D341Med (cell line): ENCODE measurements around the gene METAP1.
"Not testable (repeated sequence)": the region's sequence is repeated elsewhere in the genome, so short reads cannot be mapped to it uniquely, and the experiment has no call there.

Experiments
- DNase-seq: peaks from one replicate; pipeline ENCODE4 v3.0.0; 2012; ENCODE audit warnings: low spot score

Gene METAP1

DNA sequence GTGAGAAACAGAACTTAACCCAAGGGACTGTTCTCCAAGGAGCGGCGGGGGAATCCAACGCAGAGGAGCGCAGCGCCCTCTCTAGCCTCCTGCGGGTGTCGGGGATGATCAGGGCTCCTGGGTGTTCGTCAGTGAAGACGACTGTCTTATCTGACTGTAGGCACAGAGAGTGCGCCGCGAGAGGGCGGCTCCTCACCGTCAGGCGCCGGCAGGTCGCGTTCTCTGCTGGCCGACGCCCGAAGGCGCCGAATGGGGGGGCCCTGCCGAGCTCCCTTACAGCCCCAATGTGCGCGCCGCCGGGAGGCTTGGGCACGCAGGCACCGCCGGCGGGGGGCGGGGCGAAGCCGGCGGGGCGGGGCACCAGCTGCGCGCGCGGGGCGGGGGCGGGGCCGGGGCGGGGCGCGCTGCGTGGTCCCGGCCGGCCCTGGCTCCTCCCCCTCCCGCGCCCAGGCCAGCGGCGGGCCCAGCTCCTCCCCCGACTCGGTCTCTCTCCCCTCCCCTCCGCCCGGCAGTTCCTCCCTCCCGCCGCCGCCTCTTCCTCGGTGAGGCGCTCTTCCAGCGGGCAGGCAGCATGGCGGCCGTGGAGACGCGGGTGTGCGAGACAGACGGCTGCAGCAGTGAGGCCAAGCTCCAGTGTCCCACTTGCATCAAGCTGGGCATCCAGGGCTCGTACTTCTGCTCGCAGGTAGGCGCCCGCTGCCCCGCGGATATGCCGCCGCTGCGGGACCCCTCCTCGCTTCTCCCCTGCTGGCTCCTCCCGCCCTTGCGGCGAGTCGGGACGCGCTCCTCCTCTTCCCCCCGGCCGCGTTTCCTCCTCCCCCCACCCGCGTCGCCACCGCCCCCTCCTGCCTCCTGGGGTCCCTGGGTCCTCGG lies at the start of gene METAP1:
METAP1 (plus strand) TSS at position 539 of the 873 bp plus-strand sequence; CDS start at position 572, 33 bp downstream.
- DNase-seq = peak; percentile 97

DNA sequence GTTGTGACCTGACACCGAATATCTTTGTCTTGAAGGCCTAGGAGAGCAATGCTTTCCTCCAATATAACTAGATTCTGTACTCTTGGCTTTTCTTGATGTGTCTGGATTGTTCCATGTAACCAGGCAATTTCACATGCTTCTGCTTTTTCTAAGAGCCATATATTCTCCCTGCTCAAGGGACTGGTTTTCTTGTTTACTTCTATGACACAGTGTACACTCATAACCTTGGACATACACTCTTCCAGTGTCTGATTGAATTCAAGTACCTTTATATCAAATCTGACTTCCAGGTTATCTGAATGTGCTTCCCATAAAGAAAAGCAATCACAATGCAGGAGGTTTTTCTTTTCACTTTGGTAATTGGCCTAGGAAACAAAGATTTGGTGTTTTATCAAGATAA lies 49.2 kb upstream of the METAP1 start:
- no peak for DNase-seq

DNA sequence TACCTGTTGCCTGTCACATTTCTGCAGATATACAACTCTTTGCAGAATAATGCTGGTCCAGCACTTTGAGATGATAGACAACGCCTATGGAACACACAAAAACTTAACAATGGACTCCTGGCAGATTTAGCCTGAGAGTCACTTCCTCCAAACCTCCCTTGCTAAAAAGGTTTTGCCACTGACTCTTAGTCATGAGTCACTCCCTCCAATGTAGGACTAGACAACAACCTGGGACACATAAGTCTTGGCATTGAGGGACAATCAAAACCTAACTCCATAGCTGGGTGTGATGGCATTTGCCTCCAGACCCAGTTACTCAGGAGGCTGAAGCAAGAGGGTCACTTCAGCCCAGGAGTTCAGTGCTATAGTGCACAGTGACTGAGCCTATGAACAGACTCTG lies 44.6 kb upstream of the METAP1 start:
- DNase-seq = no peak

DNA sequence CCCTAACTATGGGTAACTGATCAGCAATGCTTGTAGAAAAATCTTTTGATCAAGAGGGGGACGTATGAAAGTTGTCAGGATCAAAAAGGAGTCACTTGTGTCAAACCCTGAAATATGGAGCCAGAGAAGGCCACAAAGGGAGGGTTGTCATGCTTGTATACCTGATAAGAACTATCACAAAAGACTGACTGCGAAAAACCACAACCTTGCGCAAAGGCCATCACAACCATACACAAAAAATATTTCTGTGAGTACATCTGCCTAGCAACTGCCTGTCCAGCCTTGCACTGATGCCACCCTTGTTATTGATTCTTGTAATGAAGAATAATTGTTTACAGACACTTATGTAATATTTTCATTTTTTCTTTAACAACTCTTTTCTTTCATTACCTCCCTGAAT lies 43.8 kb upstream of the METAP1 start:
- no peak for DNase-seq

DNA sequence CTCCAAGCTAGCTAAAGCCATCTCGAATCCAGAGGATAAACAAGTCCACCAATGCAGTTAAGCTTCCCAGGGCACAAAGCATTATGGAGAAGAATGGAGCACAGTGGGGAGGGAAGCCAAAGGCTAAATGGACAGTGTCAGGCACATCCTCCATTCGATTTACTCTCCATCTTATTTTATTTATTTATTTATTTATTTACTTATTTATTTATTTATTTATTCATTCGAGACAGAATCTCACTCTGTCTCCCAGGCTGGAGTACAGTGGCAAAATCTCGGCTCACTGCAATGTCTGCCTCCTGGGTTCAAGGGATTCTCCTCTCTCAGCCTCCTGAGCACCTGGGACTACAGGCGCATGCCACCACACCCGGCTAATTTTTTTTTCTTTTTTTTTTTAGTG lies 40.3 kb upstream of the METAP1 start:
- DNase-seq = no peak

DNA sequence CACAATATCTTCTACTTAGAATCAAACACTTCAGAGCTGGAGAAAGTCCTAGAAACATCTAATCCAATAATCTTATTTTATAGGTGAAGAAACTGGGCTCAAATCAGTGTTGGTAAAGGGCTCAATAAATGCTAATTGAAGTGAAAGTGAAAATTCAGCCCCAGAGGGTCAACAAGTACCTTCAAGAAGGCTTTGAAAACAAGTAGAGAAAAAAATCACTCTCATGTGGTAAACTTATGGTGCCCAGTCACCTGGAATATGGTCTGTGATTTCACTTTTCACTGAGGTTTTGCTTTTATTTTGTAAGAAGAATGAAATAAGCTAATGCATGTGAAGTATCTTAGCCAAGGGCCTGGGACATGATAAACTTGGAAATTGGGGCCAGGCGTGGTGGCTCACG lies 37.5 kb upstream of the METAP1 start:
- DNase-seq = no peak

DNA sequence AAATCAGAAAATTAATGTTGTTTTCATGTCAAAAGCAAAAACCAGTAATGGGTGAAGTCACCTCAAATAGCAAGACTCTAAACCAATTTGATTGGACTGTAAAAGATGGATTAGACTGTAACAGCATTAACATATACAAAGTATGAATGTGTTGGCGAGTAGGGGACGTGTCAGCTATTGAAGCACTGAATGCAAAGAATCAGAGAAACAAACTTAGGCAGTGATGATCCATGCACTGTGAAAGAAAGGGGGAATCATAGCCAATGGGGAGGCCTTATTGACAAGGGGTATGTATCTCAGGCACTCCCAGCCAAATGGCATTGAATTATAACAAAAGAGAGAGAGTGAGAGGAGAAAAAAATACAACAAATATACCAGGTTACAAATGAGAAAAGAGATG lies 36.1 kb upstream of the METAP1 start:
- no peak for DNase-seq

DNA sequence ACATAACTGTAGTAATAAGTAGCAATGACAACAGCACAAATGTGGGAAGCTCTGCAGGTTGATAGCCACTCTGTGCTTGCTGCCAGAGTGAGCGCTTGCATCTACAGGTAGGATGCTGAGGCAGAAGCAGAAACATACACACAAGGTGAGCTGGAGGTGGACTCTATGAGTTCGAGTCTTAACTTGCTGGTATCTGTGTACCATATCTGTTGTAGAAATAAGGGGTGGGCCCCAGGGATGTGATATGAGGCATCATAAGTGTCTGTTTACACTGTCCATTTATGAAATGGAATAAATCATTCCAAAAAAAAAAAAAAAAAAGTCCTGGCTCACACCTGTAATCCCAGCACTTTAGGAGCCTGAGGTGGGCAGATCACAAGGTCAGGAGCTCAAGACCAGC lies 33.8 kb upstream of the METAP1 start:
- DNase-seq = no peak

DNA sequence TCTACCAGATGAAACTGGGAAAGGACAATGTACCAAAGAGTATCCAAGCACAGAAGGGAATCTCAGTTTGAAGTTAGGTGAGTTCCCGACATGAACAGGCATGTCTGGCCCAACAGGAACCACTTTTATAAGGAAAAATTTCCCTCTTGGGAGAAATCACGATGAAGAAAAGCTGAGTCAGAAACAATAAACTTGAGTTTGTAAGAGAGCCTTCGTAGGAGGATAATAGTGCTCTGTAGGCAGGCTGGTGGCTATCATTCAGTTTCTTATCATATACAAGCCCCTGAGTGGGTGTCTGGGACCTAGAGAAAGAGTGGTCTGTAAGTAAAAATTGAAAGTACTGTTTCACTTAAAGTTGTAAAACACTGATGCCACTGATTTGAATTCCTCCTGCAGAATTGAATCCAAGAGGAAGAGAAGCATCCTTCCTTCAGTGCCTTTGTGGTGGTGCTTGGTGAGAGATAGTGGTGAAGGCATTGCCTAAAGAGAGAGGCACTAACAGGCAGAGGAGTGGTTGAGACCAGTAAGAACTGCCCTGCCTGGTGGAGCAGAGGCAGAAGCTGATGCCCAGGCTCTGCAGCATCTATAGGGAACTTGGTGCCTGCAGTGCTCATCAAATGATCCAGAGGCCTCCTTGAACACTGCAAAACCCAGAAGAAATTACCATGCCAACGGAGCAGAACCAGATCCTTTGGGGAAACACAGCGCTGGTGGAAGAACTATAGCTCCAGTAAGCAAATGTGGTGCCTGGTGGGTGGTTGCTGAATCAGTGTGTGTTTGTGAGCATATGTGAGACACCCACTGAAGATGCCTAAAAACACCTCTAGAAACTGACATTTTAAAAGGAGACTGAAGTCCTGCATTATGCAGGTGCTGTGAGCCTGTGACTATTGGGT lies 31.7 kb upstream of the METAP1 start:
- no peak for DNase-seq

DNA sequence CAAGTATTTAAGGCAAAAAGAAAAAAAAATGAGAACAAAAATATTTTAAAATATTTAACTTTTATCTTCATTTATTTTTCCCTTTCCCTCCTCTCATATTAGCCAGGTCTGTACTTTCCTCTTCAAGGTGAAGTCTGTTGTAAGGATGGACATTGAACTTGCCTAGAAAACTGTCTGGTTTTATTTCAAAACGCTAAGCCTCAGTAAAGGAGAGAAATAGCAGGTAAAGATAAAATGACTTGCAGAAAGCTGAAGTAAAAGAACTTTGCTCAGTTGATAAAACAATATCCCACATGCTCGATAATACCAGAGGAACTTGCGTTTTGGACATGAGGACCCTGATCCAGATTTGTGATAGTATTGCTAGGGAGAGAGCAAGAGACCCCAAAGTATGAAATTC lies 28.6 kb upstream of the METAP1 start:
- no peak for DNase-seq

DNA sequence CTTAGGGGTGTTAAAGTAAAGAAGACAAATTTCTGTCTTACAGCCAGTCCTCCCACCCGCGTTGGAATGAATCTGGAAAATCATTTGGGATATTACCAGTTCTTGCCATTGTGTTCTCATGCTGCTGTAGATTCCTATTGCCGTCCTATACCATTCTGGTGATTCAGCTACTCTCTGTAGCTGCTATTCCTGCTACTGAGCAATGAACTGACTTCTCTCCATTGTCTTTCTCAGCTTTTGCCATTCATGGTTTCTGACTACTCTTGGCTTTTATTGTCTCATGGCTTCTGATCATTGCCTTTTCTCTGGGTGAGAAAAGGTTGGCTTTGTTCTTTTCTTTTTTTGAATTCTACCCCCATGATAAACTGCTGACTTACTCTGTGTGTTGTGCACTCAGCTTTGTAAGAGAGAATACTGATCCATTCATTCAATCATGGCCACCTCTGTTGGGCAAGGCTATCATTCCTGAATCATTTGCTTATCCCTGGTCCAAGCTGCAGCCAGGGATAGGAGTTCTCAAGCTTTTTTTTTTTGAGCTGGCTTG lies 27.7 kb upstream of the METAP1 start:
- no peak for DNase-seq

DNA sequence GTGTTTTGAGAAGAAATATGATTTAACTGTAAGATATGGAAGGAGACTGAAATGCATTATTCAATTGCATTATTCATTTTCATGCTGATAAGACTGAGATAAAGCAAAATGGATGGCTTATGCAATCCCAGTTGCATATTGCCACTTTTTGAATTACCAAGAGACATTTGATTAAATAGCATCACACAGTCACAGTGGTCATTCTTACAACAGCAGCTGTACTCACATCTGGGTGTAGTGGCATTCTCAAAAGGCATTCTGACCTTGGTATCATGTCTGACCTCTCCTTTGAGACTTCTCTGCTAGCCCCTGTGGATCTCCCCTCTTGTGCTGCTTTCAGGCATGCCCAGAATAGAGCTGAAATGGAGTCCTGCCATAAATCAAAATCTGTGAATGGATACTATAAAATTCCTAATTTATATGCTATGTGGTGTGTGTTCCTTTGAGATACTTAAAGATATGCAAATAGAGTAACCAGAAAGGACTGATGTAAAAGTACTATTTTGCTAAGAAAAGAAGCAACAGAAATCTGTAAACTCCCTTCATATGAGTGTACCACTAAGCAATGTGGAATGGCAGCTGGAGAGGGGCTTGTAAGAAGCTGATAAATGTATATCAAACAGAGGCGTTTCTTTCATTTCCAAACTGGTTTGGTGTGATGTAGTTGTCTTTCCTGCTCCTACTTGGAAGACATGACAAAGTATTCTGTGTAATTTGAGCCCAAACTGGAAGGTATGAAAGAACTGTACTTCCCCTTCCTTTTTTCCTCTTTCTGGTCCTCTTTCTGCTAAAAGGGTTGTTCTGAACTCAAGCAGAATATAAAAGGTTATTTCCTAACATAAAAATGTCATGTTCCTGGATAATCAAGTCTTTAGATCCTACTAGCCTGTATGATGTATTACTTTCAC lies 25.4 kb upstream of the METAP1 start:
- DNase-seq = no peak

DNA sequence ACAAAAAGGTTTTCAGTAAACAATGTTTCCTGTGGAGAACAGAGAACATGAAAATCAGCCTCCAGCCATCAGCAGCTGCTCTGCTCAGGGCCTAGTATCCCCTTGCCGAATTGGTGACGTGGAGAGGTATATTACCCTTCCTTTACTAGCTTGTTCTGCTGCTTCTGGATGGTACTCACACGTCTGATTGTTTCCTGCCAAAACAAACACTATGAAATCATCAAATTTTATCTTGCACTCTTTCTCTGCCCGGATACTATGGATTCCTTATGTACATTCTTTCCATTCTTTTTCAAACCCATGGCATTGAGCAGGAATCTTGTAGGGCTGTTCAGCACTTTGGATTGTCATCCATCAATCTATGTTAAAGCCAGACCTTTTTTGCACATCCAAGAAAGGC lies 18.8 kb upstream of the METAP1 start:
- no peak for DNase-seq

DNA sequence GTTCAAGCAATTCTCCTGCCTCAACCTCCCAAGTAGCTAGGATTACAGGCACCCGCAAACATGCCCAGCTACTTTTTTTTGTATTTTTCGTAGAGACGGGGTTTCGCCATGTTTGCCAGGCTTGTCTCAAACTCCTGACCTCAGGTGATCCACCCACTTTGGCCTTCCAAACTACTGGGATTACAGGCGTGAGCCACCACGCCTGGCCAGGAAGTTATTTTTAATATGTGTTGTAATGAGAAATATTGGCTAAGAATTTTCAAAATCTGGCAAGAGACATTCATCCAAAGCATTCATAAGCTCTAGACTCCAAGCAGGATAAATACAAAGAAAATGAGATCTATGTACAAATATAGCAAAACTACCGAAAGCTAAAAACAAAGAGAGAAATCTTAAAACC lies 18.0 kb upstream of the METAP1 start:
- DNase-seq = no peak

DNA sequence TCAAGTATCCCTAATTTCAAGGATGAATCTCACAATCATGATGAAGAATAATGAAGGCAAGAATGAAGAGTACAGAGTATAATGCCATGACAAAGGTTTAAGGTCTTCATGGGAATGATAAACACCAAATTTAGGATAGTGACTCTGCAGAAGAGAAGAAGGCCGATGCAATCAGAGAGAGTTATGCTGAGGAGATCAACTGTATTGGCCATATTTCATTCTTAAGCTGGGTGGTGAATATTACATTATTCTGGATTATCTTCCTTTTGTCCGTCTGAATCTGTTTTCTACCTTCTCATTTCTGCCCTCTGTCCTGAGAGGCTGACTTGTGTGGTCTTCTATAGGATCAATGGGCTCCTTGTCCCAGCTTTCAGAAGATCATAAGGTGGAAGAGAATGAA lies 7.8 kb upstream of the METAP1 start:
- DNase-seq = no peak

DNA sequence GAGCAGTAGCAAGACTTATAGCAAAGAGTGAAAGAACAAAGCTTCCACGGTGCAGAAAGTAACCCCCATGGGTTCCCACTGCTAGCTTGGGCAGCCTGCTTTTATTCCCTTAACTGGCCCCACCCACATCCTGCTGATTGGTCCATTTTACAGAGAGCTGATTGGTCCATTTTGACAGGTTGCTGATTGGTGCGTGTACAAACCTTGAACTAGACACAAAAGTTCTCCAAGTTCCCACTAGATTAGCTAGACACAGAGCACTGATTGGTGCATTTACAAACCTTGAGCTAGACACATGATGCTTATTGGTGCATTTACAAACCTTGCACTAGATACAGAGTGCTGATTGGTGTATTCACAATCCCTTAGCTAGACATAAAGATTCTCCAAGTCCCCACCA lies 2.7 kb upstream of the METAP1 start:
- DNase-seq = not testable (repeated sequence)

DNA sequence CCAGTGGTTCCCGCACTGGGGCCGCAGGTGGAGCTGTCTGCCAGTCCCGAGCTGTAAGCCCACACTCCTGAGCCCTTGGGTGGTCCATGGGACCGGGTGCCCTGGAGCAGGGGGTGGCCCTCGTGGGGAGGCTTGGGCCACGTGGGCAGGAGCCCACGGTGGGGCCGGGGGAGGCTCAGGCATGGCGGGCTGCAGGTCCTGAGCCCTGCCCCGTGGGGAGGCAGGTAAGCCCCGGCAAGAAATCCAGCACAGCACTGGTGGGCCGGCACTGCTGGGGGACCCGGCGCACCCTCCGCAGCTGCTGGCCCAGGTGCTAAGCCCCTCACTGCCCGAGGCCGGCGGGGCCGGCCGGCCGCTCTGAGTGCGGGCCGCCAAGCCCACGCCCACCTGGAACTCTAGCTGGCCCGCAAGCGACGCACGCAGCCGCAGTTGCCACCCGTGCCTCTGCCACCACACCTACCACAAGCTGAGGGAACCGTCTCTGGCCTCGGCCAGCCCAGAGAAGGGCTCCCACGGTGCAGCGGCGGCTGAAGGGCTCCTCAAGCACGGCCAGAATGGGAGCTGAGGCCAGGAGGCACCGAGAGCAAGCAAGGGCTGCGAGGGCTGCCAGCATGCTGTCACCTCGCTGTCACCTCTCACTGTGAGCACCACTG lies 2.0 kb upstream of the METAP1 start:
- DNase-seq = no peak

DNA sequence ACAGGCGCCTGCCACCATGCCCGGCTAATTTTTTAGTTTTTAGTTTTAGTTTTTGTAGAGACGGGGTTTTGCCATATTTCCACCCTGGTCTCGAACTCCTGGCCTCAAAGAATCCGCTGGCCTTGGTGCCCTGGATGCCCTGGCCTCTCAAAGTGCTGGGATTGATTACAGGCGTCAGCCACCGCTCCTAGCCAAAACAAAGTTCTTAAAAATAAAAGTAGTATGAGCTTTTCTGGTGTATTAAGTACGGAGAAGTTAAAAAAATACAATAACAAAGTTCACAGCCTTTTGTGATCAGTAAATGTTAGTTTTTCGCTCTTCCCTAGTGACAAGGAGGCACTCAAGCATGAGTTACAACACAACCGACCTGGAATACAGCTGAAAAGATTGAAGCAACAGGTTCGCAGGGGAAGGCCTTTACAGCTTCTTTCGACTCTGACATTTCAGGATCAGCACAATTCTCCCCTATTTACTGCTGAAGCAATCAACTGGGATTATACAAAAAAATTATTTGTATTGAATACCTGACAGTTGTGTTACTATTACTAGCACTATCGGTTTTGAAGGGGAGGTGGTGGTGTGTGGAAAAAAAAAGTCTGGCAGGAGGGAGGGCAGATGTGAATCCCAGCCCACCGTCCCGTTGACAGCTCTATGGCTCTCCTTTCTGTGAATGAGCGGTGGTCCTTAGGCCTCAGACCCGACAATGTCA lies 893 bp upstream of the METAP1 start:
- DNase-seq = no peak

DNA sequence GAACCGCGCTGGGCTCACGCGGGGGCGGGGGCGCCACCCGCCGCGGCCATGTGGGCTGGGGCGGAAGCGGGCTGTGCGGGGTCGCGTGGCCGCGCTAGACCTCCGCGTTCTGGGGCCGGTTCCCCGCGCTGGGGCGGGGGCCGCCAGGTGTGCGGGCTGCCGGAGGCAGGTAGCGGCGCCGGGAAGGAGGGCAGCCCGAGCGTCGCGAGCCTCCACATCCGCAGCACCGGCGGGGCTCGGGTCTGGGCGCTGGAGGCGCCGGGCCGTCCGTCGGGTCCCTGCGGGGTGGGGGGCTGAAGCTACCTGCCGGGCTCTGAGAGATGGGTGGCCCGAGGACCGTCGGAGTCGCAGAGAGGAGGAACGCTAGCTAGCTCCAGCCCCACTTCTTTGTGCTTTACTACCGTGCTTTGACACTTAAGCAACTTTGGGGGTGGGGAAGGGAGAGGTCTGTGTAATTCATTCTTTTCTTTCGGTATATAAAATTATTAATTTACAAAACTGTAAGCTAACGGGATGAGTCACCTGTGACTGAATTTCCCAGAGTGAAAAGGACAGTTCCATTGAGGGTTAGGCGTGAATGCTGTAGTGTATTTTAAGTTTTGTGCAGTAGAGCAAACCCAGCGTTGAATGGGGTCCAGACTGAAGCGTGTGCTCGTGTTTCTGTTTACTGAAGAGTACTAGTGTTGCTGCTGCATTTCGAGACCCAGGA lies 689 bp downstream of the METAP1 start:
- DNase-seq = peak; percentile 41

DNA sequence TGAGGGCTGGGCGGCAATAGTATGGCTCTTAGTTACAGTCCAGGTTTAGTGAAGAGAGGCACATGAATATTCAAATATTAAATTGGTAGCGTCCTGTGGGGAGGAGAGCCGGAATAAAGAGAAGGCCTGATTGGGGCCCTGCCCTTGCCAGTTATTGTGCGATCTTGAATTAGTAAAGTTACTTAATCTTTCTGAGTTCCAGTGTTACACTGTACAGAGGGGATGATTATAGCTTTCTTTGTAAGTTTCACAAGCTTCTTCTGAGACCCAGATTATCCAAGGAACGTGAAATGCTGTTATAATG lies 1.2 kb downstream of the METAP1 start:
- no peak for DNase-seq
